Limb (tissue), 2 donors: ENCODE measurements around the gene AGAP1.

Source experiments
- DNase-seq, 2 donors: peaks; one replicate each; pipeline ENCODE4 v3.0.0-alpha.2; 2016; ENCODE audit errors: extremely low spot score in 2 of 2

Gene AGAP1

GRCh38 chr2:236177967-236178889, 684.4 kb downstream of the AGAP1 start:
- DNase-seq: peak in 1 of 2 donors; percentile 84

- no peak for DNase-seq
Measured at GRCh38 chr2:236178890-236179235, 685.0 kb downstream of the AGAP1 start.

GRCh38 chr2:236179236-236180075, 685.6 kb downstream of the AGAP1 start:
- peak in 1 of 2 donors; percentile 56 for DNase-seq

GRCh38 chr2:236180076-236180816, 686.4 kb downstream of the AGAP1 start:
- DNase-seq: no peak

- peak; percentile 68 to 75 for DNase-seq
Measured at GRCh38 chr2:236180831-236181453, 687.1 kb downstream of the AGAP1 start.
